HEK293 (cell line): ENCODE data around the gene PELI3.

Experiments used
- CTCF ChIP-seq: fragments of 450-650 bp; formaldehyde crosslinking; IDR thresholded peaks from 2 replicates; pipeline ENCODE4 v1.5.1; 2016; ENCODE audit warnings: missing biosample characterization, missing genetic modification characterization
- ELK4 ChIP-seq: IDR thresholded peaks from 2 replicates; pipeline ENCODE4 v1.6.1; 2011; ENCODE audit warnings: mild to moderate bottlenecking, low read depth, low read length, borderline replicate concordance
- PBX3 ChIP-seq: sonication (generic); formaldehyde crosslinking; IDR thresholded peaks from 2 replicates; pipeline ENCODE4 v1.8.1; 2022; ENCODE audit warnings: mild to moderate bottlenecking, moderate library complexity, missing genetic modification reagents
- ZBTB7A ChIP-seq: fragments of 450-650 bp; formaldehyde crosslinking; IDR thresholded peaks from 2 replicates; pipeline ENCODE4 v1.5.1; 2016; ENCODE audit warnings: low read depth, missing biosample characterization, missing genetic modification characterization
- ZNF792 ChIP-seq: fragments of 450-650 bp; formaldehyde crosslinking; IDR thresholded peaks from 2 replicates; pipeline ENCODE4 v1.5.1; 2016; ENCODE audit warnings: missing biosample characterization, missing genetic modification characterization

GRCh38 chr11:66524304-66525040 lies 57.8 kb downstream of the PELI3 start:
- no peak for TF ChIP-seq CTCF (tag by site-specific recombination)
- TF ChIP-seq ZNF792 (tag by site-specific recombination) = no peak
- TF ChIP-seq PBX3 (CRISPR knock-in tag) = no peak
- TF ChIP-seq ZBTB7A (tag by site-specific recombination) = no peak
- TF ChIP-seq ELK4 = no peak
